Activated CD8-positive, alpha-beta memory T cell treated with anti-CD3 and anti-CD28 coated beads for 1 hour (primary cell): ENCODE measurements around the gene MCCC1.
"Not testable (repeated sequence)": the region's sequence is repeated elsewhere in the genome, so short reads cannot be mapped to it uniquely, and the experiment has no call there.

Experiments
- DNase-seq, 2 donors: peaks; one replicate each; pipeline ENCODE4 v3.0.0-alpha.2; 2020; ENCODE audit warnings: low read depth in 1 of 2; ENCODE audit errors: extremely low read depth in 1 of 2

Gene MCCC1

GRCh38 chr3:183099026-183099837 is at the start of gene MCCC1:
Gene MCCC1 (minus strand): TSS chr3:183099496. CDS start chr3:183099440, 56 bp downstream.
- DNase-seq, result peak; percentile 93

GRCh38 chr3:183148056-183148455 is 48.8 kb upstream of the MCCC1 start:
- no peak for DNase-seq

- DNase-seq, result no peak
Observed at GRCh38 chr3:183144363-183144762, 45.1 kb upstream of the MCCC1 start.

GRCh38 chr3:183142199-183142598 is 42.9 kb upstream of the MCCC1 start:
- DNase-seq, result no peak

GRCh38 chr3:183134844-183135243 is 35.5 kb upstream of the MCCC1 start:
- no peak for DNase-seq

GRCh38 chr3:183132409-183132808 is 33.1 kb upstream of the MCCC1 start:
- DNase-seq, result no peak

GRCh38 chr3:183131735-183132134 is 32.4 kb upstream of the MCCC1 start:
- no peak for DNase-seq

- DNase-seq, result no peak
Observed at GRCh38 chr3:183131186-183131725, 32.0 kb upstream of the MCCC1 start.

GRCh38 chr3:183129243-183129642 is 29.9 kb upstream of the MCCC1 start:
- no peak for DNase-seq

- no peak for DNase-seq
Observed at GRCh38 chr3:183128709-183129108, 29.4 kb upstream of the MCCC1 start.

- DNase-seq, result no peak
Observed at GRCh38 chr3:183123891-183124290, 24.6 kb upstream of the MCCC1 start.

- no peak for DNase-seq
Observed at GRCh38 chr3:183122257-183122932, 23.1 kb upstream of the MCCC1 start.

- DNase-seq, result no peak
Observed at GRCh38 chr3:183120538-183121215, 21.4 kb upstream of the MCCC1 start.

GRCh38 chr3:183117056-183117455 is 17.8 kb upstream of the MCCC1 start:
- no peak for DNase-seq

- peak in 1 of 2 donors; percentile 7 for DNase-seq
Observed at GRCh38 chr3:183116025-183116614, 16.8 kb upstream of the MCCC1 start.

GRCh38 chr3:183114384-183115178 is 15.3 kb upstream of the MCCC1 start:
- DNase-seq, result no peak

GRCh38 chr3:183109847-183110246 is 10.6 kb upstream of the MCCC1 start:
- DNase-seq, result not testable (repeated sequence)

GRCh38 chr3:183108470-183108869 is 9.2 kb upstream of the MCCC1 start:
- no peak for DNase-seq

- no peak for DNase-seq
Observed at GRCh38 chr3:183108001-183108449, 8.7 kb upstream of the MCCC1 start.

GRCh38 chr3:183107372-183107771 is 8.1 kb upstream of the MCCC1 start:
- not testable (repeated sequence) for DNase-seq
